Activated naive CD8-positive, alpha-beta T cell treated with anti-CD3 and anti-CD28 coated beads, Interleukin-2, amount 50 U/mL, for 24 hours (primary cell): ENCODE results near the gene TMEFF2.

Experiments
- ATAC-seq: fragments of 150-1000 bp; cut with Tn5 transposase; one replicate; pipeline ENCODE4 v1.10.0; 2021
- DNase-seq: peaks from one replicate; pipeline ENCODE4 v3.0.0; 2021
- H3K27ac Mint-ChIP-seq: one replicate; pipeline ENCODE4 v1.8.0; 2021; ENCODE audit warnings: mild to moderate bottlenecking, mixed read lengths
- H3K27me3 Mint-ChIP-seq: one replicate; pipeline ENCODE4 v1.8.0; 2021; ENCODE audit warnings: mixed read lengths
- H3K36me3 Mint-ChIP-seq: one replicate; pipeline ENCODE4 v1.8.0; 2021; ENCODE audit warnings: low read depth, mixed read lengths
- H3K4me1 Mint-ChIP-seq: one replicate; pipeline ENCODE4 v1.8.0; 2021; ENCODE audit warnings: mixed read lengths
- H3K4me3 Mint-ChIP-seq: one replicate; pipeline ENCODE4 v1.8.0; 2021; ENCODE audit warnings: mild to moderate bottlenecking, moderate library complexity, mixed read lengths
- H3K9me3 Mint-ChIP-seq: one replicate; pipeline ENCODE4 v1.8.0; 2021; ENCODE audit warnings: mixed read lengths

TMEFF2 gene

DNA sequence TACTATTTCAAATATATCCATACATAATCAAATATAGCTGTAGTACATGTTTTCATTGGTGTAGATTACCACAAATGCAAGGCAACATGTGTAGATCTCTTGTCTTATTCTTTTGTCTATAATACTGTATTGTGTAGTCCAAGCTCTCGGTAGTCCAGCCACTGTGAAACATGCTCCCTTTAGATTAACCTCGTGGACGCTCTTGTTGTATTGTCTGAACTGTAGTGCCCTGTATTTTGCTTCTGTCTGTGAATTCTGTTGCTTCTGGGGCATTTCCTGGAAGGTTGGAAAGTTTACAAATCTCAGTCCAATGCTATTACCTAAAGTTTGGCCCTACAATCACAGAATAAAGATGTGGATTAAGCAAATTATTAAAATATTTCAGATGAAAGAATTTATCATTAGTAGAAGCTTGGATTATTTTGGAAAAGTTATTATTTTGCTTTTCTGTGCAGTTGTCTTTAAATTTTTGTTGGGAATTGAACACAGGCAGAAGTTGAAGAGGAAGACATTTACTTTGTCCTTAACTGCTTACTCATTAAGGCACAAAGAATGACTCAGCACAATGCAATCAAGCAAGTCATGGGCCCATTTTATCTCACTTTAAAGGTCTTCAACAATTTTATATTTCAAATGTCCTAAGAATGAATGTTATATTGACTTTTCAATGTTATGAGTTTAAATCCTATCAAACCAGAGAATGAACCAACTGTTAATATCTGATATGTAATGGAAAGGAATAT, 244.4 kb downstream of the TMEFF2 start:
- H3K9me3 Mint-ChIP-seq = no peaks in the 10 kb centered on the region
- H3K4me3 Mint-ChIP-seq = no peak overlapping the region
- H3K4me1 Mint-ChIP-seq = no peaks in the 10 kb centered on the region
- peaks cover 6% of the 10 kb centered on the region for H3K27me3 Mint-ChIP-seq
- no peak for ATAC-seq
- H3K27ac Mint-ChIP-seq = no peak overlapping the region
- no peaks in the 10 kb centered on the region for H3K36me3 Mint-ChIP-seq
- DNase-seq = no peak

- H3K4me1 Mint-ChIP-seq = no peaks in the 10 kb centered on the region
- H3K4me3 Mint-ChIP-seq = no peak overlapping the region
- ATAC-seq (no peak), DNase-seq (no peak)
- peaks cover 9% of the 10 kb centered on the region for H3K27me3 Mint-ChIP-seq
- H3K9me3 Mint-ChIP-seq = no peaks in the 10 kb centered on the region
- H3K36me3 Mint-ChIP-seq = no peaks in the 10 kb centered on the region
- no peak overlapping the region for H3K27ac Mint-ChIP-seq
Measured at GRCh38 chr2:191947235-191947634, 247.5 kb downstream of the TMEFF2 start.

GRCh38 chr2:191946471-191947182, 248.1 kb downstream of the TMEFF2 start:
- H3K27ac Mint-ChIP-seq = no peak overlapping the region
- DNase-seq (no peak), ATAC-seq (no peak)
- H3K4me1 Mint-ChIP-seq = no peaks in the 10 kb centered on the region
- no peaks in the 10 kb centered on the region for H3K36me3 Mint-ChIP-seq
- no peak overlapping the region for H3K4me3 Mint-ChIP-seq
- H3K27me3 Mint-ChIP-seq = peaks cover 9% of the 10 kb centered on the region
- no peaks in the 10 kb centered on the region for H3K9me3 Mint-ChIP-seq

- H3K4me1 Mint-ChIP-seq = no peaks in the 10 kb centered on the region
- DNase-seq (no peak), ATAC-seq (no peak)
- no peak overlapping the region for H3K27ac Mint-ChIP-seq
- H3K9me3 Mint-ChIP-seq = no peaks in the 10 kb centered on the region
- H3K36me3 Mint-ChIP-seq = no peaks in the 10 kb centered on the region
- peaks cover 6% of the 10 kb centered on the region for H3K27me3 Mint-ChIP-seq
- no peak overlapping the region for H3K4me3 Mint-ChIP-seq
Measured at GRCh38 chr2:191945623-191946022, 249.1 kb downstream of the TMEFF2 start.

DNA sequence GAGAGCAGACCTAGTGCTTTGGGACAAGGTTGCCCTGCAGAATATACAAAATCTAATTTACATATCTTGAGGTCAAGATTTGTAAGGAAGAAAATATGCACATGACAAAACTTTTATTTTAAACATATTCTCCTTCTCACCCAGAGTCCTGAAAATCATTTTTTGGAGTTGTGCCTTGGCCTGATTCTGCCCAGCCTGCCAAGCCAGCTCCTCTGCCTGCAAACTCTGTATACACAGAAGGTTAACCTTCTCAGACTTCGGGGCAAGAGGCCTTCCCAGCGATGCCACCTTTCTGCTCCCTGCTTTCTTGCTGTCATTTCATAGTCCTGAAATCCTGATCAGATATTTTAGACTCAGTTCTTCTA, 252.0 kb downstream of the TMEFF2 start:
- H3K36me3 Mint-ChIP-seq = no peaks in the 10 kb centered on the region
- H3K4me1 Mint-ChIP-seq = no peaks in the 10 kb centered on the region
- no peaks in the 10 kb centered on the region for H3K9me3 Mint-ChIP-seq
- peaks cover 17% of the 10 kb centered on the region for H3K27me3 Mint-ChIP-seq
- no peak for ATAC-seq
- DNase-seq = no peak
- no peak overlapping the region for H3K4me3 Mint-ChIP-seq
- H3K27ac Mint-ChIP-seq = no peak overlapping the region

GRCh38 chr2:191942090-191942738, 252.5 kb downstream of the TMEFF2 start:
- peaks cover 17% of the 10 kb centered on the region for H3K27me3 Mint-ChIP-seq
- H3K4me3 Mint-ChIP-seq = no peak overlapping the region
- no peaks in the 10 kb centered on the region for H3K9me3 Mint-ChIP-seq
- no peak for DNase-seq
- no peaks in the 10 kb centered on the region for H3K4me1 Mint-ChIP-seq
- no peak for ATAC-seq
- H3K27ac Mint-ChIP-seq = no peak overlapping the region
- H3K36me3 Mint-ChIP-seq = no peaks in the 10 kb centered on the region

DNA sequence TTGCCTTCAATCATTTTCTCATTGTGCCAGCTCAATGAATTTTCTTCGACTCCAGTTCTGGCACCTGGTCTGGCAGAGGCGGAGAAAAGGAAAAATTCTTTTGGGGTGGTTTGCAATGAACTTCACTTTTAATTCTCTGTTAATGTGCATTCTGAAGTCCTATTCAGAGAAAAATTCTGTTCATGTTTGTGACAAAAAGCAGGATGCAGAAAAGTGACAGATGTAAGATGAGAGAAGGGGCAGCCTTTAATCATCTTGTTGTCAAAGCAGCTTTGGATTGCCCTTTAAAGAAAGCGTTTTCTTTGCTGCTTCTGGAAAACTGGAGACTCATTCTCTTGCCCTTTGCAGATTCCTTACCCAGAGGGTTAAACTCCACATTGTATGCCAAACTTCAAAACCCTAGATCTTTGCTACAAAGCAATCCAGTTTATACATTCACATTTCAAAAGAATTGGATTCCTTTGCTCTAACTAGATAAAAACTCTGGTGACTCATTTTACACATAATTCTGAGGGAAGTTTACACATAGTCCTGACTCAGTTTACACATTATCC, 253.3 kb downstream of the TMEFF2 start:
- DNase-seq (no peak), ATAC-seq (no peak)
- Mint-ChIP-seq H3K4me3 (no peak overlapping the region), H3K27ac (no peak overlapping the region), H3K9me3 (no peaks in the 10 kb centered on the region), H3K27me3 (peaks cover 17% of the 10 kb centered on the region), H3K4me1 (no peaks in the 10 kb centered on the region), H3K36me3 (no peaks in the 10 kb centered on the region)

DNA sequence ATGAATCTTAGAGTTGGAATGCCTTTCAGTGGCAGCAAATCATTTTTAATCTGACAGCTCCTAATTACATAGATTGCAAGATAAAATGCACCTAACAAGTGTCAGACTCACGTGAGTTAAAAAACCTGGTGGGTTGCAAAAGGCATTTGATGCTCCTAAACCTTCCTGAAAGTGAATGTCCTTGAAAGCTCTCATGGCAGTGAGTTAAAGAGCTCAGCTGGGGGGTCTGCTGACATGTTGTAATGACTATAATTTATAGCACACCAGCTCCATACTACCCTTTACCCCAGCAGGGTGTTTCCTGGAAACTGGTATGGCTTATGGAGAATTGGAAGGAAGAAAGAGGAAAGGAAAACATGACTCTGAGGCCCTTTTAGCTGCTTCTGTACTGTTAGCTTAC, 256.0 kb downstream of the TMEFF2 start:
- Mint-ChIP-seq H3K9me3 (no peaks in the 10 kb centered on the region), H3K4me3 (no peak overlapping the region), H3K27ac (no peak overlapping the region), H3K4me1 (no peaks in the 10 kb centered on the region), H3K27me3 (peaks cover 15% of the 10 kb centered on the region), H3K36me3 (no peaks in the 10 kb centered on the region)
- DNase-seq (no peak), ATAC-seq (no peak)

GRCh38 chr2:191936882-191937405, 257.8 kb downstream of the TMEFF2 start:
- Mint-ChIP-seq H3K4me1 (peaks cover 4% of the 10 kb centered on the region), H3K36me3 (no peaks in the 10 kb centered on the region), H3K27me3 (peaks cover 11% of the 10 kb centered on the region), H3K27ac (no peak overlapping the region), H3K9me3 (no peaks in the 10 kb centered on the region), H3K4me3 (no peak overlapping the region)
- DNase-seq (no peak), ATAC-seq (no peak)

- H3K4me3 Mint-ChIP-seq = no peak overlapping the region
Measured at GRCh38 chr2:191935247-191935646, 259.5 kb downstream of the TMEFF2 start.

GRCh38 chr2:191933307-191934105, 261.2 kb downstream of the TMEFF2 start:
- Mint-ChIP-seq H3K9me3 (no peaks in the 10 kb centered on the region), H3K4me3 (no peak overlapping the region), H3K27ac (no peak overlapping the region), H3K36me3 (no peaks in the 10 kb centered on the region), H3K27me3 (peaks cover 7% of the 10 kb centered on the region), H3K4me1 (peaks cover 4% of the 10 kb centered on the region)
- DNase-seq = peak; percentile 47
- ATAC-seq = peak; percentile 90

More at GRCh38 chr2:191935247-191935646, 259.5 kb downstream of the TMEFF2 start:
- Mint-ChIP-seq H3K4me1 (peaks cover 4% of the 10 kb centered on the region), H3K9me3 (no peaks in the 10 kb centered on the region), H3K27ac (no peak overlapping the region), H3K27me3 (peaks cover 12% of the 10 kb centered on the region), H3K36me3 (no peaks in the 10 kb centered on the region)
- DNase-seq = no peak
- ATAC-seq = no peak

DNA sequence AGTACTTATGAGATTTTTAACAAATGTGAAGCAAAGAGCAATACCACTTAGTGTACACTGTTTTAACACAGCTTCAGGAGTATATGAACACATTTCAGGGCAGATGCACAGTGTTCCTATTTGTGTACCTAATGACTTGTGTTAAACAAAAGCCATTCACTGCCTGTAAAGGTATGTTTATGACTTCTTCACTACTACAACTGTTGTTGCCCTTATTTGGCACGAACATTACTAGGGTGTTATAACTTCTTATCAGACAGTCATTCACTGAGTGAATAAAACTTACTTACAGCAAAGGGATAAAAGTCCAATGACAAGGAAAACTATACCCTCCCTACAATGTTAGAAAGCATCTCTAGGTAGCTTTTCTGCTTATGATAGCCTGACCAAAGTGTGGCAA, 262.4 kb downstream of the TMEFF2 start:
- H3K27me3 Mint-ChIP-seq = peaks cover 4% of the 10 kb centered on the region
- H3K4me1 Mint-ChIP-seq = peaks cover 4% of the 10 kb centered on the region
- no peaks in the 10 kb centered on the region for H3K9me3 Mint-ChIP-seq
- H3K36me3 Mint-ChIP-seq = no peaks in the 10 kb centered on the region
- ATAC-seq = no peak
- no peak overlapping the region for H3K4me3 Mint-ChIP-seq
- no peak overlapping the region for H3K27ac Mint-ChIP-seq
- DNase-seq = no peak

GRCh38 chr2:191931329-191931728, 263.4 kb downstream of the TMEFF2 start:
- H3K4me1 Mint-ChIP-seq = peaks cover 4% of the 10 kb centered on the region
- no peak overlapping the region for H3K27ac Mint-ChIP-seq
- H3K27me3 Mint-ChIP-seq = peaks cover 4% of the 10 kb centered on the region
- ATAC-seq (no peak), DNase-seq (no peak)
- no peak overlapping the region for H3K4me3 Mint-ChIP-seq
- no peaks in the 10 kb centered on the region for H3K9me3 Mint-ChIP-seq
- no peaks in the 10 kb centered on the region for H3K36me3 Mint-ChIP-seq

GRCh38 chr2:191930205-191930604, 264.5 kb downstream of the TMEFF2 start:
- Mint-ChIP-seq H3K27me3 (peaks cover 4% of the 10 kb centered on the region), H3K4me3 (no peak overlapping the region), H3K36me3 (no peaks in the 10 kb centered on the region), H3K4me1 (peaks cover 4% of the 10 kb centered on the region), H3K9me3 (no peaks in the 10 kb centered on the region), H3K27ac (no peak overlapping the region)
- ATAC-seq (no peak), DNase-seq (no peak)
